ENCODE measurements around the gene BPTF. TPM values are rescaled to one million over a fixed set of nuclear protein-coding genes. Genes with fewer than 3 reads are reported as not detected.
A peak's percentile ranks its signal among the peaks of the same experiment; 100 is the strongest.

Gene BPTF
- total and polyA plus RNA-seq, 2 donors (not counting 1 experiment from before 2014, with no cell fraction given), result 71.9 to 390 TPM

DNA sequence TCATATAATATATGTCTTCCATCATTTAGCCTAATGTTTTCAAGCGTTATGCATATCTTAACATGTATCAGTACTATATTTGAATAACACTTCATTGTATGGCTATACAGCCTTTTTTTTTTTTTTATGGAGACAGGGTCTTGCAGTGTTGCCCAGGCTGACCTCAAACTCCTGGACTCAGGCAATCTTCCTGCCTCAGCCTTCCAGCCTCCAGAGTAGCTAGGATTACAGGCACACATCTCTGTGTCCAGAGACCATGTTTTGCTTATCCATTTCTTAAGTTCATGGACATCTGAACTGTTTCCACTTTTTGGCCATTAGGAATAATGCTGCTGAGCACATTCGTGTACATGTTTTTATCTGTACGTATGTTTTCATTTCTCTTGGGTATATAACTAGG, 7.8 kb downstream of the BPTF start:
- no peak overlapping the region for H3K27ac Mint-ChIP-seq
- Histone ChIP-seq H3K4me3 (ENCODE audit: control extremely low read depth in 1 of 5, extremely low read depth in 1 of 5, insufficient read depth in 1 of 5, low read depth in 2 of 5, low read length in 4 of 5) (no peak overlapping the region), H3K36me3 (replicated peaks in 1 of 2; ENCODE audit: control extremely low read depth in 1 of 2, control insufficient read depth in 1 of 2, extremely low read depth in 1 of 2, insufficient read depth in 2 of 2, low read length in 1 of 2) (peaks cover 2 to 10% of the 10 kb centered on the region in 2 experiments), H4K20me1 (ENCODE audit: control insufficient read depth, insufficient read depth, low read length, poor library complexity, severe bottlenecking) (peaks cover 91% of the 10 kb centered on the region), H2AFZ (ENCODE audit: insufficient read depth, low read depth, low read length, poor library complexity, severe bottlenecking) (no peak overlapping the region), H3K9ac (ENCODE audit: low read length) (no peak overlapping the region), H3K79me2 (ENCODE audit: control insufficient read depth, insufficient read depth, low read length) (peaks cover 100% of the 10 kb centered on the region), H3K4me2 (replicated peaks; ENCODE audit: low read depth, low read length, poor library complexity, severe bottlenecking) (no peak overlapping the region), H3K9me3 (ENCODE audit: control extremely low read depth in 1 of 3, control insufficient read depth in 2 of 3, insufficient read depth in 1 of 3, low read length in 2 of 3) (no peaks in the 10 kb centered on the region), H3K27ac (ENCODE audit: low read length in 2 of 2) (no peak overlapping the region), H3K27me3 (replicated peaks in 1 of 4; ENCODE audit: control extremely low read depth in 1 of 4, control insufficient read depth in 3 of 4, insufficient read depth in 4 of 4, low read length in 3 of 4) (no peaks in the 10 kb centered on the region), H3K4me1 (ENCODE audit: control insufficient read depth in 2 of 2, insufficient read depth in 2 of 2, low read length in 2 of 2) (peaks cover 38 to 60% of the 10 kb centered on the region in 2 donors)
- H3K27me3 Mint-ChIP-seq, result no peaks in the 10 kb centered on the region
- ChIA-PET CTCF (interaction anchor here (0.7 kb wide), 1 partner anchor 94 kb away, joined by 4 read pairs; no protein-coding TSS in a partner anchor), POLR2A (interaction anchor here (0.7 kb wide), 1 partner anchor 11 kb away, joined by 4 read pairs; no protein-coding TSS in a partner anchor)
- intact Hi-C loops (cut with micrococcal nuclease), result no loop called here
- WGBS (ENCODE audit: insufficient coverage), result no CpG with 5 or more reads among the region's 3 CpGs
- DNase-seq, result no peak
- ATAC-seq (ENCODE audit: low read depth), result no peak
- H3K4me3 Mint-ChIP-seq, result no peak overlapping the region
- TF ChIP-seq EZH2 (IDR thresholded peaks at IDR 0.05; ENCODE audit: borderline replicate concordance, insufficient read depth, low read depth, low read length, poor library complexity, severe bottlenecking) (no peak), CTCF (IDR thresholded peaks at IDR 0.05) (no peak)
- H3K9me3 Mint-ChIP-seq (ENCODE audit: insufficient read depth), result no peaks in the 10 kb centered on the region
- H3K4me1 Mint-ChIP-seq, result peaks cover 77% of the 10 kb centered on the region

GRCh38 chr17:67833946-67834631, 8.8 kb downstream of the BPTF start:
- no CpG with 5 or more reads among the region's 3 CpGs for WGBS (ENCODE audit: insufficient coverage)
- H3K27ac ChIP-seq (ENCODE audit: low read length in 2 of 2), result no peak overlapping the region
- H3K9ac ChIP-seq (ENCODE audit: low read length), result no peak overlapping the region
- H2AFZ ChIP-seq (ENCODE audit: insufficient read depth, low read depth, low read length, poor library complexity, severe bottlenecking), result no peak overlapping the region
- H4K20me1 ChIP-seq (ENCODE audit: control insufficient read depth, insufficient read depth, low read length, poor library complexity, severe bottlenecking), result peaks cover 93% of the 10 kb centered on the region
- POLR2A ChIA-PET, result interaction anchor here (0.7 kb wide), 1 partner anchor 12 kb away, joined by 4 read pairs; no protein-coding TSS in a partner anchor
- DNase-seq (no peak), ATAC-seq (ENCODE audit: low read depth) (no peak)
- H3K4me3 ChIP-seq (ENCODE audit: control extremely low read depth in 1 of 5, extremely low read depth in 1 of 5, insufficient read depth in 1 of 5, low read depth in 2 of 5, low read length in 4 of 5), result no peak overlapping the region
- no peak for TF ChIP-seq CTCF (IDR thresholded peaks at IDR 0.05)
- no peak for TF ChIP-seq EZH2 (IDR thresholded peaks at IDR 0.05; ENCODE audit: borderline replicate concordance, insufficient read depth, low read depth, low read length, poor library complexity, severe bottlenecking)
- H3K9me3 ChIP-seq (ENCODE audit: control extremely low read depth in 1 of 3, control insufficient read depth in 2 of 3, insufficient read depth in 1 of 3, low read length in 2 of 3), result no peaks in the 10 kb centered on the region
- CTCF ChIA-PET, result interaction anchor here (0.7 to 1.4 kb wide), 2 partner anchors 34 to 93 kb away, joined by 4 to 6 read pairs; no protein-coding TSS in a partner anchor
- H3K36me3 ChIP-seq (replicated peaks in 1 of 2; ENCODE audit: control extremely low read depth in 1 of 2, control insufficient read depth in 1 of 2, extremely low read depth in 1 of 2, insufficient read depth in 2 of 2, low read length in 1 of 2), result peaks cover 2 to 10% of the 10 kb centered on the region in 2 experiments
- peaks cover 100% of the 10 kb centered on the region for H3K79me2 ChIP-seq (ENCODE audit: control insufficient read depth, insufficient read depth, low read length)
- Mint-ChIP-seq H3K4me1 (peaks cover 73% of the 10 kb centered on the region), H3K9me3 (ENCODE audit: insufficient read depth) (no peaks in the 10 kb centered on the region), H3K27me3 (no peaks in the 10 kb centered on the region), H3K27ac (no peak overlapping the region), H3K4me3 (peak overlapping the region; percentile 2)
- no peak overlapping the region for H3K4me2 ChIP-seq (replicated peaks; ENCODE audit: low read depth, low read length, poor library complexity, severe bottlenecking)
- intact Hi-C loops (cut with micrococcal nuclease), result no loop called here
- peaks cover 30 to 57% of the 10 kb centered on the region in 2 donors for H3K4me1 ChIP-seq (ENCODE audit: control insufficient read depth in 2 of 2, insufficient read depth in 2 of 2, low read length in 2 of 2)
- H3K27me3 ChIP-seq (replicated peaks in 1 of 4; ENCODE audit: control extremely low read depth in 1 of 4, control insufficient read depth in 3 of 4, insufficient read depth in 4 of 4, low read length in 3 of 4), result no peaks in the 10 kb centered on the region

Data from B cell (primary cell).